HUES64 (cell line): ENCODE results near the gene CCNL2.
"Not testable (repeated sequence)": the region's sequence is repeated elsewhere in the genome, so short reads cannot be mapped to it uniquely, and the experiment has no call there.

Experiments used
- H3K27ac ChIP-seq: 2 replicates; pipeline ENCODE4 v1.7.0; 2013; ENCODE audit warnings: low read depth, low read length, inconsistent platforms
- H3K27me3 ChIP-seq: 2 replicates; pipeline ENCODE4 v1.6.1; 2013; ENCODE audit warnings: mild to moderate bottlenecking, low read length; ENCODE audit not compliant: insufficient read depth
- H3K36me3 ChIP-seq: 2 replicates; pipeline ENCODE4 v1.6.1; 2013; ENCODE audit warnings: mild to moderate bottlenecking, low read length; ENCODE audit not compliant: insufficient read depth
- H3K4me1 ChIP-seq: 2 replicates; pipeline ENCODE4 v1.6.1; 2013; ENCODE audit warnings: mild to moderate bottlenecking, low read length, moderate library complexity; ENCODE audit not compliant: insufficient read depth
- H3K4me3 ChIP-seq: 2 replicates; pipeline ENCODE4 v1.5.1; 2013; ENCODE audit warnings: mild to moderate bottlenecking, low read length, moderate library complexity
- H3K9ac ChIP-seq: 2 replicates; pipeline ENCODE4 v1.6.1; 2013; ENCODE audit warnings: mild to moderate bottlenecking, low read depth, low read length
- H3K9me3 ChIP-seq: 2 replicates; pipeline ENCODE4 v1.6.1; 2013; ENCODE audit warnings: low read depth, low read length; ENCODE audit not compliant: insufficient read depth
- WGBS: fragments of 150-250, 120-280 bp; methylation state at CpG from one replicate; pipeline ENCODE4 v1.1.7; 2013; ENCODE audit warnings: missing lambda C conversion rate; 5-methylcytosine and 5-hydroxymethylcytosine counted together

Gene CCNL2

GRCh38 chr1:1417825-1418463 is 18.8 kb upstream of the CCNL2 start:
- not testable (repeated sequence) for H3K4me3 ChIP-seq, H3K9me3 ChIP-seq, H3K27ac ChIP-seq, H3K27me3 ChIP-seq, H3K36me3 ChIP-seq, H3K9ac ChIP-seq
- peaks cover 17% of the 10 kb centered on the region for H3K4me1 ChIP-seq
- 88% methylated on average over 25 of the region's 25 CpGs for WGBS

- H3K36me3 ChIP-seq, H3K9me3 ChIP-seq, H3K27ac ChIP-seq, H3K9ac ChIP-seq, H3K27me3 ChIP-seq, H3K4me3 ChIP-seq: not testable (repeated sequence)
- WGBS = 77% methylated on average over 5 of the region's 5 CpGs
- H3K4me1 ChIP-seq = peaks cover 12% of the 10 kb centered on the region
These were observed 18.3 kb upstream of the CCNL2 start for GRCh38 chr1:1417396-1417795.

GRCh38 chr1:1415751-1416150 is 16.6 kb upstream of the CCNL2 start:
- peaks cover 8% of the 10 kb centered on the region; the same call in 1 of the 2 replicates for H3K4me1 ChIP-seq
- no peaks in the 10 kb centered on the region for H3K36me3 ChIP-seq
- H3K4me3 ChIP-seq = no peak overlapping the region
- no peak overlapping the region for H3K27ac ChIP-seq
- 82% methylated on average over 13 of the region's 13 CpGs for WGBS
- H3K27me3 ChIP-seq = no peaks in the 10 kb centered on the region
- peaks cover 5% of the 10 kb centered on the region; the same call in 1 of the 2 replicates for H3K9me3 ChIP-seq
- H3K9ac ChIP-seq = no peak overlapping the region

GRCh38 chr1:1412311-1412902 is 13.3 kb upstream of the CCNL2 start:
- H3K9ac ChIP-seq, H3K9me3 ChIP-seq, H3K27me3 ChIP-seq, H3K27ac ChIP-seq, H3K4me3 ChIP-seq, H3K36me3 ChIP-seq: not testable (repeated sequence)
- peaks cover 25% of the 10 kb centered on the region for H3K4me1 ChIP-seq
- 96% methylated on average over 10 of the region's 11 CpGs for WGBS

GRCh38 chr1:1411626-1412025 is 12.5 kb upstream of the CCNL2 start:
- Histone ChIP-seq H3K27ac (peak overlapping the region; percentile 41; the same call in 1 of the 2 replicates), H3K4me1 (peaks cover 25% of the 10 kb centered on the region), H3K9me3 (peaks cover 5% of the 10 kb centered on the region; the same call in 1 of the 2 replicates), H3K36me3 (peaks cover 7% of the 10 kb centered on the region), H3K27me3 (no peaks in the 10 kb centered on the region), H3K4me3 (no peak overlapping the region), H3K9ac (no peak overlapping the region)
- WGBS = 92% methylated on average over 13 of the region's 13 CpGs

GRCh38 chr1:1410238-1410637 is 11.1 kb upstream of the CCNL2 start:
- H3K27me3 ChIP-seq, H3K9me3 ChIP-seq: not testable (repeated sequence)
- WGBS = 13% methylated on average over 6 of the region's 8 CpGs
- Histone ChIP-seq H3K27ac (peak overlapping the region; percentile 98), H3K9ac (peak overlapping the region; percentile 80), H3K4me1 (peaks cover 22% of the 10 kb centered on the region), H3K4me3 (peak overlapping the region; percentile 27; the same call in 1 of the 2 replicates), H3K36me3 (peaks cover 17% of the 10 kb centered on the region)

- peak overlapping the region; percentile 98 for H3K27ac ChIP-seq
- no peaks in the 10 kb centered on the region for H3K27me3 ChIP-seq
- peaks cover 5% of the 10 kb centered on the region; the same call in 1 of the 2 replicates for H3K9me3 ChIP-seq
- H3K4me1 ChIP-seq = peaks cover 22% of the 10 kb centered on the region
- 8% methylated on average over 41 of the region's 41 CpGs for WGBS
- H3K4me3 ChIP-seq = peak overlapping the region; percentile 96
- H3K36me3 ChIP-seq = peaks cover 38% of the 10 kb centered on the region
- peak overlapping the region; percentile 97 for H3K9ac ChIP-seq
These were observed 8.6 kb upstream of the CCNL2 start for GRCh38 chr1:1407636-1408318.

GRCh38 chr1:1406821-1407635 is 7.9 kb upstream of the CCNL2 start, which contains the start of gene MRPL20:
TSS of gene MRPL20 (minus strand) at chr1:1407293. CDS start at chr1:1407217, 76 bp downstream.
- under 1% methylated on average over 98 of the region's 98 CpGs for WGBS
- H3K9ac ChIP-seq = peak within 1 kb of the TSS; percentile 97
- H3K4me1 ChIP-seq = peaks cover 22% of the 10 kb centered on the region
- H3K4me3 ChIP-seq = peak within 1 kb of the TSS; percentile 96
- H3K27ac ChIP-seq = peak within 1 kb of the TSS; percentile 98
- peaks cover under 1% of the 10 kb centered on the region; the same call in 1 of the 2 replicates for H3K9me3 ChIP-seq
- H3K27me3 ChIP-seq = no peaks in the 10 kb centered on the region
- peaks cover 46% of the 10 kb centered on the region for H3K36me3 ChIP-seq

GRCh38 chr1:1406101-1406820 is 7.1 kb upstream of the CCNL2 start:
- Histone ChIP-seq H3K4me3 (peak overlapping the region; percentile 96), H3K27me3 (no peaks in the 10 kb centered on the region), H3K36me3 (peaks cover 53% of the 10 kb centered on the region), H3K9ac (peak overlapping the region; percentile 97), H3K27ac (peak overlapping the region; percentile 98), H3K9me3 (no peaks in the 10 kb centered on the region), H3K4me1 (peaks cover 22% of the 10 kb centered on the region)
- 50% methylated on average over 43 of the region's 43 CpGs for WGBS

- no peak overlapping the region for H3K4me3 ChIP-seq
- H3K9me3 ChIP-seq = no peaks in the 10 kb centered on the region
- peaks cover 63% of the 10 kb centered on the region for H3K36me3 ChIP-seq
- H3K9ac ChIP-seq = no peak overlapping the region; the same call in 1 of the 2 replicates
- WGBS = 95% methylated on average over 7 of the region's 7 CpGs
- H3K27ac ChIP-seq = no peak overlapping the region
- H3K4me1 ChIP-seq = peaks cover 5% of the 10 kb centered on the region
- no peaks in the 10 kb centered on the region for H3K27me3 ChIP-seq
These were observed 4.5 kb upstream of the CCNL2 start for GRCh38 chr1:1403653-1404052.
